SK-N-MC (cell line): ENCODE results near the gene GRIA4.

Experiments
- EZH2 ChIP-seq: fragments of 200-600 bp; sonication (generic); IDR thresholded peaks from one replicate; pipeline ENCODE4 v1.6.1; 2017; ENCODE audit warnings: antibody characterized with exemption
- POLR2AphosphoS5 ChIP-seq: IDR thresholded peaks from 2 replicates; pipeline ENCODE4 v1.6.1; 2012; ENCODE audit warnings: mild to moderate bottlenecking, low read depth, low read length, borderline replicate concordance

GRCh38 chr11:105719073-105719822 is 109.4 kb downstream of the GRIA4 start:
- no peak; the same call in 1 of the 2 replicates for TF ChIP-seq POLR2AphosphoS5
- no peak for TF ChIP-seq EZH2
